Measurements from ENCODE around the gene TIMP1.

TIMP1 gene

DNA sequence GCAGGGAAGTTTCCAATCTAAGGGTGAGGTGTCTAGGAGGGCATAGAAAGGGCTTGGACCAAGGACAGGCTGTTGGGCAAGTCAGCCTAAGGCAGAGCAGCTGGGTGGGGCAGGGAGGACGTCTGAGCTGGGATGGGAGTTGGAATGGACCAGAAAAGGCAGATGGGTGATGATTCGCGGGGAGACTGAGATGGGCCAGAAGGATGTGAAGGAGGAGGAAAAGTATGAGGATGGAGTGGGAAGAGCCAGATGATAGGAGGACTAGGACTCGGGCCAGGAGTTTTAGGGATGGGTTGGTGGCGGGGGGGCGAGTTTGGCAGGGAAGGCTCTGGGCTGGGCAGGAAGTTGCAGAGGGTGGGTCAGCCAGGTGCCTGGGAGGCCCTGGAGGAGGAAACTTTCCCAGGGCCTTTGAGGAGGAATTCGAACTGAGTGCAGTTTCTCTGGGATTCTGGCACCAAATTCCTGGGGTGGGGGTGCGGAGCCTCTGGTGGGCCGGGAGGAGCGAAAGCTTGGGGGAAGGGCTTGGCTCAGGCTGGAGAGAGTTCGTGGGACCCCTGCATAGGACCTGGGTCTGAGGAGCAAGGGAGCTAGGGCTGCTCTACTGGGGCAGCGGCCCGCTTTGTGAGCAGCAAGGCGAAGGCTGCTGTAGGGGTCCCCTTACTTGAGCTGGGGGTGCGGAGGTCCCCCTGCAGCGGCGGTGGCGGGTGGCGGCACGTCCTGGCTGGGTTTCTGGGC, 8.7 kb upstream of the TIMP1 start:
- DNase-seq (ENCODE audit: low read depth in 2 of 2) = no peak

DNA sequence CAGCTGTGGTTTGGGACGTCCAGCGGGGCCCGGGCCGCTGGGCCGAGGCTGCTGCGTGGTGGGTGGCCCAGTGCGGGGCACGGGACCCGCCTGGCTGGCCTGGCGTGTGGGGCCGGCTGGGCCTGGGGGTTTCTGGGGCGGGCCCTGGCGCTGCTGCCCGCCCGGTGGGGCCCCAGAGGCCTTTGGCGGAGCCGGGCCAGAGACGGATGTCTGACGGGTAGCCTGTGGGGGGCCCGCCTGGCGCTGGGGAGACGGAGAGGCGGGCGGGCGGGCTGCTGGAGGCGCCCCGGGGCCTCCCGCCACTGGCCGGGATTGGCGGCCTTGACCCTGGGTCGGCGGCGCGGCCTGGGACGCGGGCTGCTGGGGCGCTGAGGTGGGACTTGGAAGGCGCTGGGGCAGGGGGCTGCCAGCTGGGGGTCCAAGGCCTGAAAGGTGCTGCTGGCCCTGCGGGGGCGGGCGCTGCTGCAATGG, 8.1 kb upstream of the TIMP1 start:
- DNase-seq (ENCODE audit: low read depth in 2 of 2) = no peak

DNA sequence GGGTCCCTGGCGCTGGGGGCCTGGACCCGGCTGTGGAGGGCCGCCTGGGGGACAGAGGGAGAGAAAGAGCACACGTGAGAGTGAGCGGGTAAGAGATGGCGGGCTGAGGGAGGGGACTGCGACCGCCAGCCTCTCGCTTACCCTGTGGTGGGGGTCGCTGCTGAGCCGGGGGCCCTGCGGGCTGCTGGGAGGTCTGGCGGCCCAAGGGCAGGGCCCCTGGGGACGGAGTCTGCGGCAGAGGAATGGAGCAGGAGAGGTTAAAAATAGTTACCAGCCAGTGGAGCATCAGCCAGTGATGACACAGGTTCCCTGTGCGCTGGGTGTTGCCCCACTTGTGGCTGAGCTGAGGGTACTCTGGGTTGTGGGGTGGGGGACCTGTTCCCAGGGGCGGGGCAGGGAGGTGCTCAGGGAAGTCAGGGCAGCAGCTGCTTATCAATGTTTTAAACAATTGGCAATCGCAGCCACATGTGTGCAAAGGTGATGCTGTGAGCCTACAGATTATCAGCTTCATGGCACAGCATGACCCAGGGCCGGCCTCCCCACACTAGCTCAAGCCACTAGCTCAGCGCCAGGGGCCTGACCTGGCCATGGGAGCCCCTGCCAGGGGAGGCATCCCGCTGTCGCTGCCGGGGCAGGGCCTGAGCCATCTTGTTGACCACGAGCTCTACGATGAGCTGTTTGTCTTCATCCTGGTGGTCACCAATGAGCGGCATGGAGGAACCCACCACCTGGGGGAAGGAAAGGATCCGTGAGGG, 7.5 kb upstream of the TIMP1 start:
- DNase-seq (ENCODE audit: low read depth in 2 of 2) = no peak

DNA sequence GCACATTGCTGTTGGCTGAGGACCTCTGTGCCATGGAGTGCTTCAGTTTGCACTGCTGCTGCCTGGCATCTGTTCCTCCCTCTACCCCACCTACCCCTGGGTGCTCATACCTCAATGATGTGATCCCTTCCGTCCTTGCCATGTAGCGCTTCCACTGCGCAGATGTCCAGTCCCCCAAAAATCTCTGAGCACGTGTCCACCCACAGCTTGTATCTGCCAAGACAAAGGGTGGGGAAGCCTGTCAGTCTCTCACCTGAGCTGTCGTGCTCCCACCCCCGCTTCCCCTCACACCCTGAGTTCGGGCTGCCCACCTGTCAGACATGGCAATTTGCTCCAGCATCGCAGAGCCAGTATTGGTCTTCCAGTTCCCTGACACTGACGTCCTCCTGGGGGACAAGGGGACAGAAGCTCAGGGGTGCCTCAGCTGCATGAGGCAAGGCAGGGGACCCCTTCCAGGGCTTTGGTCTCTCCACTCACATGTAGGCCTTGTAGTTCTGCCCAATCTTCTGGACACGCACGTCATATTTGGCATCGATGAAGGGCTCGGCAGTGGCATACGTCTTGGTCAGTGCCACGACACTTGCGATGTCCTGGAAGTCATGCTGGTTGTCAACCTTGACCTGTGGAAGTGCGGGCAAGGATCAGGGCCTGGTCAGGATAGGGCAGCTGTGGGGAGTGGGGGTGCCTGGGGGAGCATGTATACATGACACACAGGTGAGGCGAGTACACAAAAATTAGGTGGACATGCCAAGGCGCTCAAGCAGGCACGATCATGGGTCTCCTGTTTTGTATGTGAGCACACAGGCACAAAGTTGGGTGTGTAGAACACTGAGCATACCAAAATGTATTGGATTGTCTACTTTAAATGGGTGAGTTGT, 6.0 kb upstream of the TIMP1 start:
- no peak for DNase-seq (ENCODE audit: low read depth in 2 of 2)

DNA sequence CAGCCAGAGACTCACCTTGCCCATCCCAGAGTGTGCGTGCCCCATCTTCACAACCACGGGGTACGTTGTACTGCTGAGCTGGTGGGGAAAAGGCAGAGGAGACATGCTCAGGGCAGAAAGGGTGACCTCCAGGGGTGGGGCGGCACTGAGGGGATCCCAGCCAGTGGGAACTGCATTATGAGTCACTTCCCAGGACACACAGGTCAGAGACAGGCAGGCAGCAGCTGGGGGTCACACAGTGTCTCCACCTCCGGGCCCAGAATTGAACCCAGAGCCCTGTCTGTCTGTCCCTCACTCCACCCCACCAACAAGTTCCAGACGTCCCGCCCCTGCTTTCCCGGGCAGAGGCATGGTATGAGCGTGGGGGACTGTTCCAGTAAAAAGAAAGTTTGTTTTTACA, 4.8 kb upstream of the TIMP1 start:
- no peak for DNase-seq (ENCODE audit: low read depth in 2 of 2)

DNA sequence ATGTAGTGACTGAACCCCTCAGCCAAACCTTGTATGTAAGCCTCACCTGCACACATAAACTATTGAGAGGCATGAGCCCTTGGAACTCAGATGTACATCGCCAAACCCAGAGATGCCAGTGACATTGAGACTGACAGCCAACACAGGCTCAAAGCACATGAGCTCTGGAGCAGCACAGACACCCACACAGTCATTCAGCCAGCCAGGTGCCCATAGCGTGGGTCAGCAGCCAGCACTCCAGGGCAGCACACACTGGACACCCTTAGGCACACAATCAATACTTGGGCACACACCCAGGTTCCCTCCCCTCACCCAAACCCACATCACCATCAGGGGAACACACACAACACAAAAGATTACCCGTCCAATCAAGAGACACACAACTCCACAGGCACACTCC, 4.3 kb upstream of the TIMP1 start:
- DNase-seq (ENCODE audit: low read depth in 2 of 2) = no peak

DNA sequence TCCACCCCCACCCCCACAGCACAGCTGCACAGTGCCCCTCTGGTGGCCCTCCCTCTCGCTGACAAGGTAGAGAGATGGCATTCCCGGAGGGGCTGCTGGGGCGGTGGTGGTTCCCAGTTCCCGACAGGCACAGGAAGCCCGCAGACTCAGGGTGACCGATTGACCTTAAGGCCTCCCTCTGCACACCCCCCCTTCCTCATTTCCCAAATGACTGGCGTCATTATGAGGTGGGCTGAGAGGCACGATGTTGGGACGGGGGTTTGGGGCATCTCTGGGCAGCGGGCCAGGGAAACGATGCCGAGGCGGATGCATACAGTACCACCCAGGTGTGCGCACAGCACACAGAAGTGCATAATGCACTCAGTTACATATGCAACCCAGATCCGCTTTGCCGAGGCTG, 3.5 kb upstream of the TIMP1 start:
- DNase-seq (ENCODE audit: low read depth in 2 of 2) = no peak

DNA sequence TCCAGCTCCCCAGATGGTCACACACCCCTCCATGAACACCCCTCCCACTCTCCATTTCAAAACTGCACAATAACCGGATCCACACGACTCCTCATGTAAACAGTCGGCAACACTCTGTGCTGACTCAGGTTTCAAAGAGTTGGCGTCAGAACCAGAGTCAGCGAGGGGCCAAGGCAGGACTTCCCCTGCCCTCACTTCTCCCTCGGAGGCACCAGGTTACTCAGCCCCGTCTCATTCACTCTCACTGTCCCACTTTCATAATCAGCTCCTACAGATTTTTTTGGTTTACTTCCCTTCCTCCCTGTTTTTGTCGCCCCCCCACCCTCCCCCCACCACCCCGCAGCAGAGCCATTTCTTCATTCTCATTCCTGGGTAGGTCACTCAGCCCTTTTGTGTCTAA, 2.7 kb upstream of the TIMP1 start:
- no peak for DNase-seq (ENCODE audit: low read depth in 2 of 2)

DNA sequence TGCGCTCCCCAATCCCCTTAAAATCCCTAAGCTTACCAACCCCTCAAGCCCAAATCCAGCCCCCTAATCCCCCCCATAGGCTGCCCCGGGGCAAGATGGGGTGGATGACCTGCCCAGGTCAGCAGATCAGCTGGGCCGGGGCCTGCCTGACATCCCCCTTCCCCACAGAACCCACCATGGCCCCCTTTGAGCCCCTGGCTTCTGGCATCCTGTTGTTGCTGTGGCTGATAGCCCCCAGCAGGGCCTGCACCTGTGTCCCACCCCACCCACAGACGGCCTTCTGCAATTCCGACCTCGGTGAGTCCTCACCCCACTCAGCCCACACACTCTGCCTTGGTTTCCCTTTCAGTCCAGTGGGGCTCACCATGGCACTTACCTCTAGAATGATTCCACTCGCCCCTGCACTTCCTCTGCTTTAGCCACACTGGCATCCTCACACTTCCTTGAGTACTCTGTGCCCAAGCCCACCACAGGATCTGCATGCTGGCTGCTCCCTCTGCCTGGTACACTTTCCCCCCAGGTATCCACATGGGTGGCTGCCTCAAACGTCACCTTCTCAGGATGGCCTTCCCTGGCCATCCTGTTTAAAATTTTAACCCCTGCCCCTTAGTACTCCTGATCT, 1.1 kb downstream of the TIMP1 start:
- no peak for DNase-seq (ENCODE audit: low read depth in 2 of 2)

DNA sequence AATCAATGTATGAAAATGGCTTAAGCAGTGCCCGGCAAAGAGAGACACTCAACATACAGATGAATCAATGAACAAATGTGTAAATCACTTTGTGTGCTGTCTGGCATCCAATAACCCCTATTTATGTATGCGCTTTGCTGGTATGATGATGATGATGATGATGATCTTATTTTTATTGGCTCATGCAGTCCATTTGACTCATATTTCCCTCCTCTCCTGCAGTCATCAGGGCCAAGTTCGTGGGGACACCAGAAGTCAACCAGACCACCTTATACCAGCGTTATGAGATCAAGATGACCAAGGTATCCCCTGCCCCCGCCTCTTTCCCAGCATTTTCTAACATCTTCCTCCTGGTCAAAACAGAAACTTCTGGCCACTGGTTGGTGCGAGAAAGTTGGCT, 2.5 kb downstream of the TIMP1 start:
- no peak for DNase-seq (ENCODE audit: low read depth in 2 of 2)

DNA sequence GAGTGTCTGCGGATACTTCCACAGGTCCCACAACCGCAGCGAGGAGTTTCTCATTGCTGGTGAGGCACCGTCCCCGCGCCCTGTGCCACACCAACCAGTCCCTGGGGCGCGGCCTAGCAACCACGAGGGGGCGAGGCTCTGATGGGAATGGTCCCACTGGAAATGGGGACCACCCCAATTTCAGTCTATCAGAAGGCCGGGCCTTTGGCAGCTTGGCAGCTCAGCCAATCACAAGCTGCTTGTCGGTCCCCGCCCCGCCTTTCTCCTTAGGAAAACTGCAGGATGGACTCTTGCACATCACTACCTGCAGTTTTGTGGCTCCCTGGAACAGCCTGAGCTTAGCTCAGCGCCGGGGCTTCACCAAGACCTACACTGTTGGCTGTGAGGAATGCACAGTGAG, 3.0 kb downstream of the TIMP1 start:
- DNase-seq (ENCODE audit: low read depth in 2 of 2) = no peak

DNA sequence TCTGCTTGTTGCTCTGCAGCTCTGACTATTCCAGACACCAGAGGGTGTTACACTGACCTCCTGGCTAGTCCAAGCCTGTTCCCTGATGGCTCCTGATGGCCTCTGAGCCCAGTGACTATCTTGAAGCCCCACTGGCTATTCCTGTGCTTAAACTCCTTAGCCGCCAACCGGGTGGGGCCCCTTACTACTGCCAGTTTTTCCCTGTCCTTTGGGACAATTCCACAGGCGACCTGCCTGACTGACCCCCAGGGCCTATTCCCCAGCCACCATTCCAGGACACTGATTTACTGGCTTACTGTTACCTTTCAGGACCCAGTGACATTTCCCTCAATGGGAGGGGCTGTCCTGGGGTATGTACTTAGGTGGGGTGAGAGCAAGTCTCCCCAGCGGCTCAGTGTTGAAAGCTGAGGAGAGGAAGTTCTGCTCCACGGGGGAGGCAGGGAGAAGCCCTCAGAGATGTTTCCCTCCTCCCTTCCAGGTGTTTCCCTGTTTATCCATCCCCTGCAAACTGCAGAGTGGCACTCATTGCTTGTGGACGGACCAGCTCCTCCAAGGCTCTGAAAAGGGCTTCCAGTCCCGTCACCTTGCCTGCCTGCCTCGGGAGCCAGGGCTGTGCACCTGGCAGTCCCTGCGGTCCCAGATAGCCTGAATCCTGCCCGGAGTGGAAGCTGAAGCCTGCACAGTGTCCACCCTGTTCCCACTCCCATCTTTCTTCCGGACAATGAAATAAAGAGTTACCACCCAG, 4.0 kb downstream of the TIMP1 start:
- no peak for DNase-seq (ENCODE audit: low read depth in 2 of 2)

DNA sequence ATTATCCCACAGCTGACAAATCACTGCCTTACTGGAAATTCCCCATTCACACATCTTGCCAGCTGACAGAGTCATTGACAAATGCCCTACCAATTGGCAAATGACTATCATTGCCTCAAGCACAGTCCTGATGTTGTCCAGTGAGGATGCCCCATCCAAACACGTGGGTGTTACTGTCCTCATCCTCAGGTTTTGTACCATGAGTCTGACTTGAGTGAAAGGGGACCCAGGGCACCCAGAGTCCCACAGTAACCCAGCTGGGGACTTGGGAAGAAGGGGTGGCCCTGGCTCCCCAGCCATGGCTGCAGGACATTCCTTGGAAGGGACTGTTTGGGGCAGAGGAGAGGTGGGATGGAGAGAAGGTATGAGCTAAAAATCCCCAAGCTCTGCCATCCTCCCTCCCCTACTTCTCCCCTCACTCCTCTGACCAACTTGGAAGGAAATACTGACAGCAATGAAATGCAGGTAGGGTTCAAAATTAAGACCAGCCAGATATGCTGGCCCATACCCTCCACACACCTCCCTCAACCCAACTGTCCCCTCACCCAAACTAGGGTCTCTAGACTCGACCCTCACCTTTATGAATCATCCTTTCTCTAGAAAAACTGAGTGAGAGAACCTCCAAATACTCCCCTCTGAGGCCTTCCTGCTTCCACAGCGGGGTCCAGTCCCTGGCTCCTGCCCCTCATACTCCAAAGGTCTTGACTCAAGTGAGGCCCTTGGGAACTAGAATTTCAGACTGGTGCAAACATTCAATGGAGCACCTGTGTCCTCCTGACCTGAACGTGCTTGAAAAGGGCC, 5.1 kb downstream of the TIMP1 start:
- DNase-seq (ENCODE audit: low read depth in 2 of 2) = no peak

DNA sequence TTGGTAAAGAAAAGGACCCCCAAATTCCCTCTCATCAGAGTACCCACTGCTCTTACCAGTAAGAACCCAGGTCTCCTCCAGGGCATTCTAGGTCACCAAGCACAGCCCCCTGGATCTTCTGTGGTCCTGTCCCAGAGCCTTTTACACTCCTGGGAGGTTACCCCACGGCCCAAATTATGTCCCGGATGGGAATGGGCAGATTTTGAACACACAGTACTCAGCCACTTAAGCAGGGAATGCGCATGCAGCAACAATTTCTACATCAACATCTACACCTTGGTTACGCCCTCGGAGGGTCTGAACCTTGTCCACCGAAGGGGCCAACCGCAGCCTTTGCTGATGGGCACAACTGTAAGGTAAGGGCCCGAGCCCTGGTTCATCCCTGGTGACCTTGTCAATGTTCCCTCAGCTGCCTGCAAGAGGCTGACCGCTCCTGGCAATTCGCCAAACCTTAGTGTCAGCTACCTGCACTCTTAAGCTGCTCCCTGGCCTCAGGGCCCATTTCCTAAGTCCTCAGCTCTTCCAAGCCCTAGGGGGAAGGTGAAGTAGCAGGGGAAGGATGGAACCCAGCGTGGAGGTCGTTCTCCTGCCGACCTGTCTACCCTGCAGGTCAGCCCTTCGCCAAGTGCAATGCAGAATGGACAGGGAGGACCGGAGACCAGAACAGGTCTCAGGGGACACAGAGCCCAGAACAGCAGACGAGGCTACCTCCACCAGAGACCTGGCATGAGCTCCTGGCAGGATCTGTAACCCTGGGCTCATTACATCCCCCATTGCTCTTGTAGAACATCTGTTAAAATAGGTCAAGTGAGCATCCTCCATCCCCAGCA, 5.9 kb downstream of the TIMP1 start:
- no peak for DNase-seq (ENCODE audit: low read depth in 2 of 2)

DNA sequence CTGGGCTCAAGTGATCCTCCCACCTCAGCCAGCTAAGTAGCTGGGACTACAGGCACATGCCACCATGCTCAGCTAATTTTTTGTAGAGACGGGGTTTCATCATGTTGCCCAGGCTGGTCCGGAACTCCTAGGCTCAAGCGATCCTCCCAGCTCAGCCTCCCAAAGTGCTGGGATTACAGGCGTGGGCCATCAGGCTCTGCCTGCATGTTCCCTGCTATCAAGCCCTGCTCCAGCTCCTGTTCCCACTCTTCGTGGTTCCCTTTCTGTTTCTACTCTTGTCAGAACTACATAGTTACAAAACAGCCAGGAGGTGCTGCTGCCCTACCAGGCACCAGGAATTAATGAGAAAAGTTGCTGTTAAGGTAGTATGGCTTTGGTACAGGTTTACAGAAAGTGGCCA, 8.7 kb downstream of the TIMP1 start:
- no peak for DNase-seq (ENCODE audit: low read depth in 2 of 2)

DNA sequence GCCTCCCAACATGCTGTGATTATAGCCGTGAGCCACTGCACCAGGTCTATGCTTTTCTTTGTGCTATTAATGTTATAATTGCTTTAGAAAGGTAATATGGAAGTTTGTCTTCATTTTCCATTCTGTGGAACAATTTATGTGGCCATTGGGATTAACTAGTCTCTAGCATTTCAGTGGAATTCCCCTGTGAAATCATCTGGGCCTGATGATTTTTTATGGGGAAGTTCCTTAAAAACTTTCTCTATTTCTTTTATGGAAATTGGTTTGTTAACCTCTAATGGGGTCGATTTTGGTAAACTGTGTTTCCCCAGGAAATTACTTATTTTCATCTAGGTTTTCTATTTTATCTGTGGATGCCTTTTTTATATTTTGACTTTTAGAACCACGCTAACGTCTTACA, 11.3 kb downstream of the TIMP1 start:
- no peak for DNase-seq (ENCODE audit: low read depth in 2 of 2)

DNA sequence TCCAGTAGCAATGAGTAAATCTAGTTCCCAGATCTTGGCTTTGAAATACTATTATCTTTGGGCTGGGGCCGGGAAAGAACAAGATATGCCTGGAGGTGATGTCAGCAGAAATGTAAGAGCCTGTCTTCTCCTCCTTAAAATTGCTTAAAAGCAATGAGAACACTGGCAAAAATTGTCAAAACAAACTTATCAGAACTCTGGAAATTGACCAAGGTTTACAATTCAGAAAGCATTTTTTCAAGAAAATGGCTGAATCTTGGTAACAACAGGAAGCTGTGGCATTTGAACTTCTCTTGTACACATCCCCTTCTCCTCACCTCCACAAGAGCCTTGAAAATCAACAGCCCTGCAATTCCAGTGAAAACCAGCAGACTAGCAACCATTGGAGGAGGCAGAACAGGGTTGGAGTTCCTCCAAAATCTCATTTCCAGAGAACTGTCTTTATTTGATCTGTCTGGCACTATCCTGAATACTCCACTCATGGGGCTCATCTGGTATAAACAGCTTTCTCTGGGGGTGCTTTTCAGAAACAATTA, 13.5 kb downstream of the TIMP1 start:
- no peak for DNase-seq (ENCODE audit: low read depth in 2 of 2)

DNA sequence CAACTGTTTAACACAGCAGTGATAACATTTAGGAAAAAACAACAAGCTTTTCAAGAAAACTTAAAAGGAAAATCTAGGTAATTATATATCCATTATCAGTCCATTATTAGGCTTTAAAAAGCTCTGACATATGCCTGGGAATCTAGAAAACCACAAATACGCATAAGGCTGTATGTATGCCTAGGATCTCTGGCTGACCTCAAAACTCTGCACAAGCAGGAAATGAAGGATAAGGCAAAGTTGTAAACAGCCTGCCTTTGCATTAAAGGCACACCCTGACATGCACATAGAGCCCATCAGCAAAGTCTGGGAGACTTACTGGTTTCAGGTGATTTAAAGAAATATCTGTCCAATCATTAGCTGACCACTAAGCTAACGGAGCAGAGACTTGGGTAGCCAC, 14.0 kb downstream of the TIMP1 start:
- DNase-seq (ENCODE audit: low read depth in 2 of 2) = no peak

DNA sequence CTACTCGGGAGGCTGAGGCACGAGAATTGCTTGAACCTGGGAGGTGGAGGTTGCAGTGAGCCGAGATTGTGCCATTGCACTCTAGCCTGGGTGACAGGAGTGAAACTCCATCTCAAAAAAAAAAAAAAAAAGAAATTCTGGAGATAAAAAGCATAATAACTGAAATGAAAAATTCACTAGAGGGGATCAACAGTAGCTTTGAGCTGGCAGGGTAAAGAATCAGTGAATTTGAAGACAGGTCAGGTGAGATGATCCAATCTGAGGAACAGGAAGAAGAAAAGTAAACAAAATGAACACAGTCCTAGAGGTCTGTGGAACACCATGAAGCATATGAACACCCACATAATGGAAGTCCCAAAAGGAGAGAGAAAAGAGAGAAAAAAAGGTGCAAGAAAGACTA, 15.0 kb downstream of the TIMP1 start:
- no peak for DNase-seq (ENCODE audit: low read depth in 2 of 2)

Data from stimulated activated CD8-positive, alpha-beta memory T cell treated with anti-CD3 and anti-CD28 coated beads, Interleukin-15, amount 100 ng/mL, for 4 hours (primary cell).